HG03175 (cell line): Measurements from ENCODE around the gene ACACA.

Source experiments
- ATAC-seq: cut with Tn5 transposase; IDR thresholded peaks from one replicate; pipeline ENCODE4 v1.9.1; 2021; ENCODE audit warnings: mild to moderate bottlenecking, moderate library complexity; ENCODE audit not compliant: unreplicated experiment

Gene ACACA

GRCh38 chr17:37399265-37399803 is 7.3 kb downstream of the ACACA start:
- no peak for ATAC-seq

- ATAC-seq = no peak
Observed at GRCh38 chr17:37393352-37393751, 13.3 kb downstream of the ACACA start.

GRCh38 chr17:37392024-37392590 is 14.5 kb downstream of the ACACA start:
- ATAC-seq = no peak

GRCh38 chr17:37391146-37391545 is 15.5 kb downstream of the ACACA start:
- no peak for ATAC-seq

GRCh38 chr17:37389160-37389559 is 17.5 kb downstream of the ACACA start:
- ATAC-seq = no peak

- no peak for ATAC-seq
Observed at GRCh38 chr17:37388266-37388665, 18.4 kb downstream of the ACACA start.

GRCh38 chr17:37386462-37386861 is 20.2 kb downstream of the ACACA start:
- no peak for ATAC-seq

GRCh38 chr17:37385474-37385990 is 21.1 kb downstream of the ACACA start:
- no peak for ATAC-seq

GRCh38 chr17:37384560-37385149 is 22.0 kb downstream of the ACACA start:
- no peak for ATAC-seq

GRCh38 chr17:37382056-37382455 is 24.6 kb downstream of the ACACA start:
- no peak for ATAC-seq

GRCh38 chr17:37375706-37376105 is 30.9 kb downstream of the ACACA start, which contains the start of gene C17orf78:
TSS of gene C17orf78 (plus strand) at chr17:37375985. CDS start at chr17:37376093, 108 bp downstream.
- ATAC-seq = no peak

GRCh38 chr17:37373530-37374159 is 33.0 kb downstream of the ACACA start:
- ATAC-seq = peak; percentile 62

- no peak for ATAC-seq
Observed at GRCh38 chr17:37368577-37368976, 38.1 kb downstream of the ACACA start.

GRCh38 chr17:37365589-37365988 is 41.0 kb downstream of the ACACA start:
- ATAC-seq = no peak

GRCh38 chr17:37361543-37361942 is 45.1 kb downstream of the ACACA start:
- no peak for ATAC-seq

GRCh38 chr17:37360632-37361031 is 46.0 kb downstream of the ACACA start:
- ATAC-seq = no peak

- ATAC-seq = no peak
Observed at GRCh38 chr17:37359682-37360188, 46.9 kb downstream of the ACACA start.

- peak; percentile 95 for ATAC-seq
Observed at GRCh38 chr17:37358830-37359681, 47.6 kb downstream of the ACACA start.

- peak; percentile 15 for ATAC-seq
Observed at GRCh38 chr17:37358098-37358829, 48.4 kb downstream of the ACACA start.
